ENCODE data around the gene STX1B.
A peak's percentile ranks its signal among the peaks of the same experiment; 100 is the strongest.

STX1B gene

GRCh38 chr16:30997725-30998711, 12.4 kb downstream of the STX1B start:
- H3K4me3 ChIP-seq (ENCODE audit: insufficient read depth, low read depth, low read length) = peak overlapping the region; percentile 37
- peaks cover 8% of the 10 kb centered on the region for H3K4me1 ChIP-seq (ENCODE audit: control insufficient read depth, insufficient read depth, low read length)
- H3K27ac ChIP-seq (ENCODE audit: insufficient read depth, low read depth, low read length, poor library complexity, severe bottlenecking) = no peak overlapping the region
- H3K9me3 ChIP-seq (ENCODE audit: control insufficient read depth, low read length) = no peaks in the 10 kb centered on the region
- H3K36me3 ChIP-seq (ENCODE audit: control insufficient read depth, insufficient read depth, low read length) = no peaks in the 10 kb centered on the region
- peaks cover 31% of the 10 kb centered on the region for H3K27me3 ChIP-seq (ENCODE audit: control insufficient read depth, insufficient read depth, low read length, poor library complexity, severe bottlenecking)
- 51 to 55% methylated on average over 21 of the region's 21 CpGs for WGBS, 2 experiments

GRCh38 chr16:30996985-30997724, 13.3 kb downstream of the STX1B start:
- H3K27me3 ChIP-seq (ENCODE audit: control insufficient read depth, insufficient read depth, low read length, poor library complexity, severe bottlenecking) = peaks cover 31% of the 10 kb centered on the region
- peaks cover 8% of the 10 kb centered on the region for H3K4me1 ChIP-seq (ENCODE audit: control insufficient read depth, insufficient read depth, low read length)
- WGBS, 2 experiments = 1 to 2% methylated on average over 60 of the region's 60 CpGs
- no peaks in the 10 kb centered on the region for H3K9me3 ChIP-seq (ENCODE audit: control insufficient read depth, low read length)
- H3K27ac ChIP-seq (ENCODE audit: insufficient read depth, low read depth, low read length, poor library complexity, severe bottlenecking) = no peak overlapping the region
- H3K36me3 ChIP-seq (ENCODE audit: control insufficient read depth, insufficient read depth, low read length) = no peaks in the 10 kb centered on the region
- H3K4me3 ChIP-seq (ENCODE audit: insufficient read depth, low read depth, low read length) = peak overlapping the region; percentile 37

DNA sequence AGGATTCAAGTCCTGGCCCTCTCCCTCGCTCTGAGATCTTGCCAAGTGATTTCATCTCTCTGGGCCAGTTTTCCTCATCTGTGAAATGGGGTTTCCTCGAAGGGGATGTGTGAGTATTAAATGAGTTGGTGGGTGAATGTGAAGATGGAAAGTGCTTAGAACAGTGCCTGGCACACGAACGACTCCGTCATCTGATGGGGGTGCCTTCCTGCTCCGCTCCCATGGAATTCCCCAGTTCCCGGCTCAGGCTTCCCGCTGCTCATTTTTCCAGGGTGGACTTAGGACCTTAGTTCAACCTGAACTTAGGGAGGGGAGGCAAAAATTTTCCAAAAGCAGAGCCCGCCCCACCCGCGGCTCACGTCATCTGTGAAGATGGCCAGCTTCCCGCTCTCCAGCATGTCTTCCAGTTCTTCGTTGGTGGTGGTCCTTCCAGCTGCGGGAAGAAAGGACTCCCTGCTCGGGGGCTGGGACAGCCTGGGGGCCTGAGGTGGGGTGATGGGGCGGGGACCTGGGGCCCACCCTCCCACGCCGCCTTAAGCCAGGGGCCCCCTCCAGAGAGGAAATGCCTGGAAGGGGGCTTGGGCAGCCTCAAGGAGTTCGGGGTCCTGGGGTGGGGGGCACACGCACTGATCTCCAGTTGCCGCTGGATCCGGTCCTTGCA, 14.0 kb downstream of the STX1B start:
- H3K27me3 ChIP-seq (ENCODE audit: control insufficient read depth, insufficient read depth, low read length, poor library complexity, severe bottlenecking) = peaks cover 31% of the 10 kb centered on the region
- H3K9me3 ChIP-seq (ENCODE audit: control insufficient read depth, low read length) = no peaks in the 10 kb centered on the region
- H3K4me1 ChIP-seq (ENCODE audit: control insufficient read depth, insufficient read depth, low read length) = peaks cover 8% of the 10 kb centered on the region
- H3K4me3 ChIP-seq (ENCODE audit: insufficient read depth, low read depth, low read length) = peak overlapping the region; percentile 37
- H3K27ac ChIP-seq (ENCODE audit: insufficient read depth, low read depth, low read length, poor library complexity, severe bottlenecking) = no peak overlapping the region
- no peaks in the 10 kb centered on the region for H3K36me3 ChIP-seq (ENCODE audit: control insufficient read depth, insufficient read depth, low read length)
- WGBS, 2 experiments = 27 to 29% methylated on average over 23 of the region's 23 CpGs

GRCh38 chr16:30995927-30996323, 14.5 kb downstream of the STX1B start:
- Histone ChIP-seq H3K4me3 (ENCODE audit: insufficient read depth, low read depth, low read length) (no peak overlapping the region), H3K27ac (ENCODE audit: insufficient read depth, low read depth, low read length, poor library complexity, severe bottlenecking) (no peak overlapping the region), H3K9me3 (ENCODE audit: control insufficient read depth, low read length) (no peaks in the 10 kb centered on the region), H3K4me1 (ENCODE audit: control insufficient read depth, insufficient read depth, low read length) (peaks cover 8% of the 10 kb centered on the region), H3K36me3 (ENCODE audit: control insufficient read depth, insufficient read depth, low read length) (no peaks in the 10 kb centered on the region), H3K27me3 (ENCODE audit: control insufficient read depth, insufficient read depth, low read length, poor library complexity, severe bottlenecking) (peaks cover 31% of the 10 kb centered on the region)
- WGBS, 2 experiments = 84 to 85% methylated on average over 11 of the region's 11 CpGs

- WGBS, 2 experiments = 92 to 94% methylated on average over 29 of the region's 29 CpGs
- Histone ChIP-seq H3K27ac (ENCODE audit: insufficient read depth, low read depth, low read length, poor library complexity, severe bottlenecking) (no peak overlapping the region), H3K9me3 (ENCODE audit: control insufficient read depth, low read length) (no peaks in the 10 kb centered on the region)
Measured at GRCh38 chr16:30992931-30993816, 17.3 kb downstream of the STX1B start.

GRCh38 chr16:30992276-30992780, 18.1 kb downstream of the STX1B start:
- peaks cover 16% of the 10 kb centered on the region for H3K27me3 ChIP-seq (ENCODE audit: control insufficient read depth, insufficient read depth, low read length, poor library complexity, severe bottlenecking)
- WGBS, 2 experiments = 94 to 95% methylated on average over 20 to 21 of the region's 21 CpGs
- H3K36me3 ChIP-seq (ENCODE audit: control insufficient read depth, insufficient read depth, low read length) = no peaks in the 10 kb centered on the region
- H3K4me1 ChIP-seq (ENCODE audit: control insufficient read depth, insufficient read depth, low read length) = peaks cover 8% of the 10 kb centered on the region
- no peak overlapping the region for H3K4me3 ChIP-seq (ENCODE audit: insufficient read depth, low read depth, low read length)
- no peak overlapping the region for H3K27ac ChIP-seq (ENCODE audit: insufficient read depth, low read depth, low read length, poor library complexity, severe bottlenecking)
- no peaks in the 10 kb centered on the region for H3K9me3 ChIP-seq (ENCODE audit: control insufficient read depth, low read length)

More at GRCh38 chr16:30992931-30993816, 17.3 kb downstream of the STX1B start:
- no peaks in the 10 kb centered on the region for H3K36me3 ChIP-seq (ENCODE audit: control insufficient read depth, insufficient read depth, low read length)
- H3K4me3 ChIP-seq (ENCODE audit: insufficient read depth, low read depth, low read length) = no peak overlapping the region
- H3K4me1 ChIP-seq (ENCODE audit: control insufficient read depth, insufficient read depth, low read length) = peaks cover 8% of the 10 kb centered on the region
- peaks cover 24% of the 10 kb centered on the region for H3K27me3 ChIP-seq (ENCODE audit: control insufficient read depth, insufficient read depth, low read length, poor library complexity, severe bottlenecking)

- no peak overlapping the region for H3K4me3 ChIP-seq (ENCODE audit: insufficient read depth, low read depth, low read length)
- no peaks in the 10 kb centered on the region for H3K9me3 ChIP-seq (ENCODE audit: control insufficient read depth, low read length)
- no peaks in the 10 kb centered on the region for H3K4me1 ChIP-seq (ENCODE audit: control insufficient read depth, insufficient read depth, low read length)
- WGBS, 2 experiments = 79% methylated on average over 8 of the region's 8 CpGs
- H3K36me3 ChIP-seq (ENCODE audit: control insufficient read depth, insufficient read depth, low read length) = no peaks in the 10 kb centered on the region
- no peak overlapping the region for H3K27ac ChIP-seq (ENCODE audit: insufficient read depth, low read depth, low read length, poor library complexity, severe bottlenecking)
- H3K27me3 ChIP-seq (ENCODE audit: control insufficient read depth, insufficient read depth, low read length, poor library complexity, severe bottlenecking) = peaks cover 3% of the 10 kb centered on the region
Measured at GRCh38 chr16:30991052-30991451, 19.4 kb downstream of the STX1B start.

- Histone ChIP-seq H3K9me3 (ENCODE audit: control insufficient read depth, low read length) (no peaks in the 10 kb centered on the region), H3K27ac (ENCODE audit: insufficient read depth, low read depth, low read length, poor library complexity, severe bottlenecking) (no peak overlapping the region), H3K27me3 (ENCODE audit: control insufficient read depth, insufficient read depth, low read length, poor library complexity, severe bottlenecking) (no peaks in the 10 kb centered on the region), H3K4me1 (ENCODE audit: control insufficient read depth, insufficient read depth, low read length) (peaks cover 6% of the 10 kb centered on the region), H3K4me3 (ENCODE audit: insufficient read depth, low read depth, low read length) (no peak overlapping the region), H3K36me3 (ENCODE audit: control insufficient read depth, insufficient read depth, low read length) (no peaks in the 10 kb centered on the region)
- WGBS, 2 experiments = 87 to 91% methylated on average over 12 of the region's 12 CpGs
Measured at GRCh38 chr16:30990105-30990504, 20.3 kb downstream of the STX1B start.

DNA sequence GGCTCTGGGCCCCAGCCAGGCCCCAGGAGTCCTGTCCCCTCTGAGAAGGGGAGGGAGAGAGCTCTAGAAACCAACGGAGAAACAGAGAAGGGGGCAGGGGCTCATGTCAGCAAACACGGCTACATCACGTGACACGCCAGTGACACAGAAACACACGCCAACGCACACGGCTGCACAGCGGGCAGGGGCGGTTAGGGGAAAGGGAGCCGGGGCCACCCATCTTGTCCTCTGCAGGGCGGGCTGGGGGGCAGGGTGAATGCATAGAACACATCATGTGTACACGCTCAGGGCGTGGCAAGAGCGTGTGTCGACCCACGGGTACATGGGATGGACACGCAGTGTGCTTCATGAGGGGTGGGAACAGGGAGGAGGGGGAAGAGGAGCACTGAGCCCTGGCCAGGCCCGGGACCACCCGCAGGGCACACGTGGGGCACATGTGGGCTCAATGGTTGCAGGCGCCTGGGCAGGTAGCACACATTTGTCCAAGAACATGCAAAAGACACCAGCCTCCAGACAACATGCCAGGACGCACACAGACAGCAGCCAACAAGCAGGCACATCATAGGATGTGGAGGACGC, 20.9 kb downstream of the STX1B start:
- Histone ChIP-seq H3K27ac (ENCODE audit: insufficient read depth, low read depth, low read length, poor library complexity, severe bottlenecking) (no peak overlapping the region), H3K9me3 (ENCODE audit: control insufficient read depth, low read length) (no peaks in the 10 kb centered on the region), H3K4me3 (ENCODE audit: insufficient read depth, low read depth, low read length) (no peak overlapping the region), H3K4me1 (ENCODE audit: control insufficient read depth, insufficient read depth, low read length) (peaks cover 7% of the 10 kb centered on the region), H3K27me3 (ENCODE audit: control insufficient read depth, insufficient read depth, low read length, poor library complexity, severe bottlenecking) (no peaks in the 10 kb centered on the region), H3K36me3 (ENCODE audit: control insufficient read depth, insufficient read depth, low read length) (no peaks in the 10 kb centered on the region)
- 93 to 94% methylated on average over 23 of the region's 23 CpGs for WGBS, 2 experiments

Measured in ectodermal cell (in vitro differentiated cells).